ENCODE results near the gene AGAP2.

AGAP2 gene

GRCh38 chr12:57744194-57744776 lies 5.7 kb upstream of the AGAP2 start:
- H3K27ac ChIP-seq (replicated peaks): peak overlapping the region; percentile 84
- peak overlapping the region; percentile 54 for H3K4me3 ChIP-seq (replicated peaks; ENCODE audit: insufficient read depth, low read length)
- TF ChIP-seq GABPA (IDR thresholded peaks at IDR 0.05; ENCODE audit: low read depth) (no peak), REST (IDR thresholded peaks at IDR 0.05; ENCODE audit: insufficient replicate concordance, low read depth) (no peak), SPI1 (IDR thresholded peaks at IDR 0.05; ENCODE audit: borderline replicate concordance, low read depth) (no peak), POLR2AphosphoS5 (IDR thresholded peaks at IDR 0.05; ENCODE audit: low read depth) (no peak), CTCF (IDR thresholded peaks at IDR 0.05; ENCODE audit: insufficient read depth, low read length) (no peak)
- no peaks in the 10 kb centered on the region for H3K27me3 ChIP-seq (ENCODE audit: insufficient read depth, poor library complexity, severe bottlenecking)
- peak; percentile 78 to 89 for DNase-seq (ENCODE audit: low read depth in 1 of 2, low spot score in 1 of 2)

- no peak for DNase-seq (ENCODE audit: low read depth in 1 of 2, low spot score in 1 of 2)
- Histone ChIP-seq H3K27ac (replicated peaks) (peak overlapping the region; percentile 84), H3K27me3 (ENCODE audit: insufficient read depth, poor library complexity, severe bottlenecking) (no peaks in the 10 kb centered on the region), H3K4me3 (replicated peaks; ENCODE audit: insufficient read depth, low read length) (no peak overlapping the region)
- TF ChIP-seq SPI1 (IDR thresholded peaks at IDR 0.05; ENCODE audit: borderline replicate concordance, low read depth) (no peak), CTCF (IDR thresholded peaks at IDR 0.05; ENCODE audit: insufficient read depth, low read length) (no peak), POLR2AphosphoS5 (IDR thresholded peaks at IDR 0.05; ENCODE audit: low read depth) (no peak)
Measured at GRCh38 chr12:57743769-57744168, 5.2 kb upstream of the AGAP2 start.

- Histone ChIP-seq H3K27ac (replicated peaks) (peak overlapping the region; percentile 52), H3K4me3 (replicated peaks; ENCODE audit: insufficient read depth, low read length) (peak overlapping the region; percentile 59), H3K27me3 (ENCODE audit: insufficient read depth, poor library complexity, severe bottlenecking) (no peaks in the 10 kb centered on the region)
- TF ChIP-seq CTCF (IDR thresholded peaks at IDR 0.05; ENCODE audit: insufficient read depth, low read length) (peak; percentile 52), POLR2AphosphoS5 (IDR thresholded peaks at IDR 0.05; ENCODE audit: low read depth) (no peak)
- DNase-seq (ENCODE audit: low read depth in 1 of 2, low spot score in 1 of 2): peak; percentile 73 to 88
Measured at GRCh38 chr12:57741844-57742738, 3.5 kb upstream of the AGAP2 start.

- Histone ChIP-seq H3K27ac (replicated peaks) (peak overlapping the region; percentile 52), H3K27me3 (ENCODE audit: insufficient read depth, poor library complexity, severe bottlenecking) (no peaks in the 10 kb centered on the region), H3K4me3 (replicated peaks; ENCODE audit: insufficient read depth, low read length) (peak overlapping the region; percentile 59)
- no peak for TF ChIP-seq POLR2AphosphoS5 (IDR thresholded peaks at IDR 0.05; ENCODE audit: low read depth)
- no peak for TF ChIP-seq GABPA (IDR thresholded peaks at IDR 0.05; ENCODE audit: low read depth)
- no peak for TF ChIP-seq CTCF (IDR thresholded peaks at IDR 0.05; ENCODE audit: insufficient read depth, low read length)
- no peak for TF ChIP-seq SPI1 (IDR thresholded peaks at IDR 0.05; ENCODE audit: borderline replicate concordance, low read depth)
- no peak for TF ChIP-seq REST (IDR thresholded peaks at IDR 0.05; ENCODE audit: insufficient replicate concordance, low read depth)
- no peak for DNase-seq (ENCODE audit: low read depth in 1 of 2, low spot score in 1 of 2)
Measured at GRCh38 chr12:57741413-57741789, 2.9 kb upstream of the AGAP2 start.

Measured in HL-60 (cell line).